ENCODE measurements around the gene TPM4.
"Not testable (repeated sequence)": the region's sequence is repeated elsewhere in the genome, so short reads cannot be mapped to it uniquely, and the experiment has no call there.

Gene TPM4

GRCh38 chr19:16076154-16076957 lies at the start of gene TPM4:
TPM4 (plus strand) TSS chr19:16076495; CDS start chr19:16076566, 71 bp downstream.
- H3K9ac ChIP-seq (ENCODE audit: low read length): peak within 1 kb of the TSS; percentile 99
- H3K9me3 ChIP-seq (ENCODE audit: control insufficient read depth, low read length): no peaks in the 10 kb centered on the region
- peak; percentile 98 for DNase-seq (ENCODE audit: low read depth)
- peaks cover 35% of the 10 kb centered on the region for H3K4me1 ChIP-seq (ENCODE audit: control insufficient read depth, insufficient read depth, low read length)
- peak within 1 kb of the TSS; percentile 92 for H3K4me3 ChIP-seq (ENCODE audit: low read length)
- no peaks in the 10 kb centered on the region for H3K27me3 ChIP-seq (replicated peaks; ENCODE audit: control insufficient read depth, insufficient read depth, low read length)
- H3K36me3 ChIP-seq (ENCODE audit: control insufficient read depth, insufficient read depth, low read length, severe bottlenecking): peaks cover 22% of the 10 kb centered on the region

- no peak for DNase-seq (ENCODE audit: low read depth)
- H3K4me3 ChIP-seq (ENCODE audit: low read length): no peak overlapping the region
- H3K27me3 ChIP-seq (replicated peaks; ENCODE audit: control insufficient read depth, insufficient read depth, low read length): peaks cover 7% of the 10 kb centered on the region
- no peaks in the 10 kb centered on the region for H3K9me3 ChIP-seq (ENCODE audit: control insufficient read depth, low read length)
- no peaks in the 10 kb centered on the region for H3K36me3 ChIP-seq (ENCODE audit: control insufficient read depth, insufficient read depth, low read length, severe bottlenecking)
- H3K9ac ChIP-seq (ENCODE audit: low read length): no peak overlapping the region
- H3K4me1 ChIP-seq (ENCODE audit: control insufficient read depth, insufficient read depth, low read length): peaks cover 5% of the 10 kb centered on the region
Measured at GRCh38 chr19:16026756-16027155, 49.5 kb upstream of the TPM4 start.

DNA sequence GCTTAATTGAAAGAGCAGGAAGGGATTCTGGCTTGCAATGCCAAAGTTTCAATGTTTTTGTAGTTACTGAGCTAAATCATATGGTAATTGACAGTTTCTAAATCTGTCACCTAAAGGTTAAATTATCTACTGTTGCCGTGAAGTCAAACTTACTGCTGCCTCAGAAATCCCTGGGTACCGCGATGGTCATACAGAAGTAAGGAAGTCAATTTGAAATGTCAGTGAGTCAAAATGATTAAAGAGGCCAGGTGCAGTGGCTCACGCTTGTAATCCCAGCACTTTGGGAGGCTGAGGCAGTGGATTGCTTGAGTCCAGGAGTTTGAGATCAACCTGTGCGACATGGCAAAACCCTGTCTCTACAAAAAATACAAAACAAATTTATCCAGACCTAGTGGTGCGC lies 48.8 kb upstream of the TPM4 start:
- DNase-seq (ENCODE audit: low read depth): no peak
- no peaks in the 10 kb centered on the region for H3K36me3 ChIP-seq (ENCODE audit: control insufficient read depth, insufficient read depth, low read length, severe bottlenecking)
- H3K9ac ChIP-seq (ENCODE audit: low read length): no peak overlapping the region
- H3K4me3 ChIP-seq (ENCODE audit: low read length): no peak overlapping the region
- H3K27me3 ChIP-seq (replicated peaks; ENCODE audit: control insufficient read depth, insufficient read depth, low read length): no peaks in the 10 kb centered on the region
- H3K4me1 ChIP-seq (ENCODE audit: control insufficient read depth, insufficient read depth, low read length): peaks cover 5% of the 10 kb centered on the region
- H3K9me3 ChIP-seq (ENCODE audit: control insufficient read depth, low read length): no peaks in the 10 kb centered on the region

DNA sequence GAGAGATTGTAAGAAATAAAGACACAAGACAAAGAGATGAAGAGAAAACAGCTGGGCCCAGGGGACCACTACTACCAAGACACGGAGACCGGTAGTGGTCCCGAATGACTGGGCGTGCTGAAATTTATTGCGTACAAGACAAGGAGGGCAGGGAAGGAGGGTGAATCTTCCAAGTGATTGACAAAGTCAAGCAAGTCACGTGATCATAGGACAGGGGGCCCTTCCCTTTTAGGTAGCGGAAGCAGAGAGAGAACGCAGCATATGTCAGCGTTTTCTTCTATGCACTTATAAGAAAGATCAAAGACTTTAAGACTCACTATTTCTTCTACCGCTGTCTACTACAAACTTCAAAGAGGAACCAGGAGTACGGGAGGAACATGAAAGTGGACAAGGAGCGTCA lies 46.1 kb upstream of the TPM4 start:
- not testable (repeated sequence) for H3K9ac ChIP-seq (ENCODE audit: low read length); H3K4me3 ChIP-seq (ENCODE audit: low read length); H3K36me3 ChIP-seq (ENCODE audit: control insufficient read depth, insufficient read depth, low read length, severe bottlenecking); H3K9me3 ChIP-seq (ENCODE audit: control insufficient read depth, low read length); DNase-seq (ENCODE audit: low read depth); H3K4me1 ChIP-seq (ENCODE audit: control insufficient read depth, insufficient read depth, low read length); H3K27me3 ChIP-seq (replicated peaks; ENCODE audit: control insufficient read depth, insufficient read depth, low read length)

DNA sequence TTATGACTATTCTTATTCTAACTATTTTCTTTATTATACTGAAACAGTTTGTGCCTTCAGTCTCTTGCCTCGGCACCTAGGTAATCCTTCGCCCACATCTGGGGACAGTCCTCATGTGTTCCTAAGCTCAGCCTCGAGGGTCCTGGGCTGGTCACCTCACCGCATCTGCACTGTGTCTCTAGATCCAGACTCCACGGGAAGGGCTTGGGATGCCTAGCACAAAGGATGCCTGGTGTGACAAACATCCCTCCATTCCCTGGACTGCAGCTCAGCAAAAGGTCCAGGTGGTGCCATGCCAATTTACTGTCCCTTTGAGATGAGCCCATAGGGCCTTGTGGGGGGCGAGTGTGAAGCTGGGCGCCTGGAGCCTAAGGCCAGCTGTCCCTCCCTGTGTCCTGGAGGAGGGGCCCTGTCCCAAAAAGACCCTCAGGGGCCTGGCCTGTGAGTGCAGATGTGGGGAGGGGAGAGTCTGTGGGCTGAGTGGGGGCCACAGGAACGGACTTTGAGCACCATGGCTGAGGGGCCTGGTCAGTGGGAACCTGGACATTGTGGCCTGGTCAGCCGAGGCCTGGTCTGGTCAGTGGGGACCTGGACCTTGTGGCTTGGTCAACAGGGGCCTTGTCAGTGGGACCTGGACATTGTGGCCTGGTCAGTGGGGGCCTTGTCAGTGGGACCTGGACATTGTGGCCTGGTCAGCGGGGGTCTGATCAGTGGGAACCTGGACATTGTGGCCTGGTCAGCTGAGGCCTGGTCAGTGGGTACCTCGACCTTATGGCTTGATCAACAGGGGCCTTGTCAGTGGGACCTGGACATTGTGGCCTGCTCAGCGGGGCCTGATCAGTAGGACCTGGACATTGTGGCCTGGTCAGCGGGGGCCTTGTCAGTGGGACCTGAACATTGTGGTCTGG lies 45.1 kb upstream of the TPM4 start:
- H3K4me1 ChIP-seq (ENCODE audit: control insufficient read depth, insufficient read depth, low read length): no peaks in the 10 kb centered on the region
- no peaks in the 10 kb centered on the region for H3K27me3 ChIP-seq (replicated peaks; ENCODE audit: control insufficient read depth, insufficient read depth, low read length)
- no peak for DNase-seq (ENCODE audit: low read depth)
- H3K4me3 ChIP-seq (ENCODE audit: low read length): no peak overlapping the region
- no peaks in the 10 kb centered on the region for H3K9me3 ChIP-seq (ENCODE audit: control insufficient read depth, low read length)
- no peaks in the 10 kb centered on the region for H3K36me3 ChIP-seq (ENCODE audit: control insufficient read depth, insufficient read depth, low read length, severe bottlenecking)
- H3K9ac ChIP-seq (ENCODE audit: low read length): no peak overlapping the region

DNA sequence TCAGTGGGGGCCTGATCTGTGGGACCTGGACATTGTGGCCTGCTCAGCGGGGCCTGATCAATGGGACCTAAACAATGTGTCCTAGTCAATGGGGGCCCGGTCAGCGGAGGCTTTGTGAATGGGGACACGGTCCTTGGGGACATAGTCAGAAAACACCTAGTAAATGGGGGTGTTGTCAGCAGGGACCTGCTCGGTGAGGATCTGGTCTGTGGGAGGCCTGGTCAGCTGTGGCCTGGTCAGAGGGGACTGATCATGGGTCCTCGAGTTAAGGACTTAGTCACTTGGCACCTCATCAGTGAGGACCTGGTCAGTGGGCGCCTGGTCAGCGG lies 44.5 kb upstream of the TPM4 start:
- H3K9me3 ChIP-seq (ENCODE audit: control insufficient read depth, low read length): no peaks in the 10 kb centered on the region
- no peak overlapping the region for H3K9ac ChIP-seq (ENCODE audit: low read length)
- H3K4me3 ChIP-seq (ENCODE audit: low read length): no peak overlapping the region
- no peaks in the 10 kb centered on the region for H3K27me3 ChIP-seq (replicated peaks; ENCODE audit: control insufficient read depth, insufficient read depth, low read length)
- no peaks in the 10 kb centered on the region for H3K36me3 ChIP-seq (ENCODE audit: control insufficient read depth, insufficient read depth, low read length, severe bottlenecking)
- no peaks in the 10 kb centered on the region for H3K4me1 ChIP-seq (ENCODE audit: control insufficient read depth, insufficient read depth, low read length)
- no peak for DNase-seq (ENCODE audit: low read depth)

DNA sequence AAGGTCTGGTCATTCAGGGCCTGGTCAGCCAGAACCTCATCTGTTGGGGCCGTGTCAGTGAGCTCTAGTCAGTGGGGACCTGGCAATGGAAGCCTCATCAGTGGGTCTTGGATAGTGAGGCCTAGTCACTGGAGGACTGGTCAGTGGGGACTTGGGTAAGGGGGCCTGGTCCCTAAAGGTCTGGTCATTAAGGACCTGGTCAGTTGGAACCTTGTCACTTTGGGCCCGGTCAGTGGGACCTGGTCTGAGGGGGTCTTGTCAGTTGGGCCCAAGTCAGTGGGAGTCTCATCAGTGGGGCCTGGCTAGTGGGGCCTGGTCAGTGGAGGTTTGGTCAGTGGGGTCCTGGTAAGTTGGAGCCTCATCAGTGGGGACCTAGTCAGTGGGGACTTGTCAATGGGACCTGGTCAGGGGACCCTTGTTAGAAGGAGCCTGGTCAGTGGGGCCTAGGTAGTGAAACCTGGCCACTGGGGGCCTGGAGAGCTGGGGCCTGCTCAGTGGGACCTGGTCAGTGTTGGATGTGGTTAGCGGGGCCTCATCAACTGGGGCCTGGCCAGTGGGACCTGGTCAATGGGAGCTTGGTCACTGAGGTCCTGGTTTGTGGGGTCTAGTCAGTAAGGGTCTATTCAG lies 43.7 kb upstream of the TPM4 start:
- Histone ChIP-seq H3K27me3 (replicated peaks; ENCODE audit: control insufficient read depth, insufficient read depth, low read length) (no peaks in the 10 kb centered on the region), H3K36me3 (ENCODE audit: control insufficient read depth, insufficient read depth, low read length, severe bottlenecking) (no peaks in the 10 kb centered on the region), H3K9ac (ENCODE audit: low read length) (no peak overlapping the region), H3K4me3 (ENCODE audit: low read length) (no peak overlapping the region), H3K4me1 (ENCODE audit: control insufficient read depth, insufficient read depth, low read length) (no peaks in the 10 kb centered on the region), H3K9me3 (ENCODE audit: control insufficient read depth, low read length) (no peaks in the 10 kb centered on the region)
- DNase-seq (ENCODE audit: low read depth): no peak

- Histone ChIP-seq H3K27me3 (replicated peaks; ENCODE audit: control insufficient read depth, insufficient read depth, low read length) (no peaks in the 10 kb centered on the region), H3K4me3 (ENCODE audit: low read length) (no peak overlapping the region), H3K9me3 (ENCODE audit: control insufficient read depth, low read length) (no peaks in the 10 kb centered on the region), H3K4me1 (ENCODE audit: control insufficient read depth, insufficient read depth, low read length) (no peaks in the 10 kb centered on the region), H3K36me3 (ENCODE audit: control insufficient read depth, insufficient read depth, low read length, severe bottlenecking) (no peaks in the 10 kb centered on the region), H3K9ac (ENCODE audit: low read length) (no peak overlapping the region)
- no peak for DNase-seq (ENCODE audit: low read depth)
Measured at GRCh38 chr19:16033136-16033530, 43.2 kb upstream of the TPM4 start.

- no peak for DNase-seq (ENCODE audit: low read depth)
- H3K4me1 ChIP-seq (ENCODE audit: control insufficient read depth, insufficient read depth, low read length): no peaks in the 10 kb centered on the region
- no peaks in the 10 kb centered on the region for H3K27me3 ChIP-seq (replicated peaks; ENCODE audit: control insufficient read depth, insufficient read depth, low read length)
- no peaks in the 10 kb centered on the region for H3K36me3 ChIP-seq (ENCODE audit: control insufficient read depth, insufficient read depth, low read length, severe bottlenecking)
- no peak overlapping the region for H3K9ac ChIP-seq (ENCODE audit: low read length)
- no peaks in the 10 kb centered on the region for H3K9me3 ChIP-seq (ENCODE audit: control insufficient read depth, low read length)
- no peak overlapping the region for H3K4me3 ChIP-seq (ENCODE audit: low read length)
Measured at GRCh38 chr19:16033721-16034120, 42.6 kb upstream of the TPM4 start.

- DNase-seq (ENCODE audit: low read depth): no peak
- Histone ChIP-seq H3K9me3 (ENCODE audit: control insufficient read depth, low read length) (no peaks in the 10 kb centered on the region), H3K4me3 (ENCODE audit: low read length) (no peak overlapping the region), H3K4me1 (ENCODE audit: control insufficient read depth, insufficient read depth, low read length) (no peaks in the 10 kb centered on the region), H3K27me3 (replicated peaks; ENCODE audit: control insufficient read depth, insufficient read depth, low read length) (no peaks in the 10 kb centered on the region), H3K9ac (ENCODE audit: low read length) (no peak overlapping the region), H3K36me3 (ENCODE audit: control insufficient read depth, insufficient read depth, low read length, severe bottlenecking) (no peaks in the 10 kb centered on the region)
Measured at GRCh38 chr19:16034180-16034579, 42.1 kb upstream of the TPM4 start.

GRCh38 chr19:16034958-16035560 lies 41.2 kb upstream of the TPM4 start:
- Histone ChIP-seq H3K27me3 (replicated peaks; ENCODE audit: control insufficient read depth, insufficient read depth, low read length) (no peaks in the 10 kb centered on the region), H3K4me3 (ENCODE audit: low read length) (no peak overlapping the region), H3K36me3 (ENCODE audit: control insufficient read depth, insufficient read depth, low read length, severe bottlenecking) (no peaks in the 10 kb centered on the region), H3K4me1 (ENCODE audit: control insufficient read depth, insufficient read depth, low read length) (peaks cover under 1% of the 10 kb centered on the region), H3K9ac (ENCODE audit: low read length) (no peak overlapping the region), H3K9me3 (ENCODE audit: control insufficient read depth, low read length) (no peaks in the 10 kb centered on the region)
- DNase-seq (ENCODE audit: low read depth): no peak

Measured in adipocyte (in vitro differentiated cells).